NCI-H748 (cell line): ENCODE measurements around the gene C12orf42.

Source experiments
- DNase-seq: peaks from one replicate; lab custom pipeline; 2025; ENCODE audit not compliant: unreplicated experiment; lab: John Stamatoyannopoulos, UW

Gene C12orf42

DNA sequence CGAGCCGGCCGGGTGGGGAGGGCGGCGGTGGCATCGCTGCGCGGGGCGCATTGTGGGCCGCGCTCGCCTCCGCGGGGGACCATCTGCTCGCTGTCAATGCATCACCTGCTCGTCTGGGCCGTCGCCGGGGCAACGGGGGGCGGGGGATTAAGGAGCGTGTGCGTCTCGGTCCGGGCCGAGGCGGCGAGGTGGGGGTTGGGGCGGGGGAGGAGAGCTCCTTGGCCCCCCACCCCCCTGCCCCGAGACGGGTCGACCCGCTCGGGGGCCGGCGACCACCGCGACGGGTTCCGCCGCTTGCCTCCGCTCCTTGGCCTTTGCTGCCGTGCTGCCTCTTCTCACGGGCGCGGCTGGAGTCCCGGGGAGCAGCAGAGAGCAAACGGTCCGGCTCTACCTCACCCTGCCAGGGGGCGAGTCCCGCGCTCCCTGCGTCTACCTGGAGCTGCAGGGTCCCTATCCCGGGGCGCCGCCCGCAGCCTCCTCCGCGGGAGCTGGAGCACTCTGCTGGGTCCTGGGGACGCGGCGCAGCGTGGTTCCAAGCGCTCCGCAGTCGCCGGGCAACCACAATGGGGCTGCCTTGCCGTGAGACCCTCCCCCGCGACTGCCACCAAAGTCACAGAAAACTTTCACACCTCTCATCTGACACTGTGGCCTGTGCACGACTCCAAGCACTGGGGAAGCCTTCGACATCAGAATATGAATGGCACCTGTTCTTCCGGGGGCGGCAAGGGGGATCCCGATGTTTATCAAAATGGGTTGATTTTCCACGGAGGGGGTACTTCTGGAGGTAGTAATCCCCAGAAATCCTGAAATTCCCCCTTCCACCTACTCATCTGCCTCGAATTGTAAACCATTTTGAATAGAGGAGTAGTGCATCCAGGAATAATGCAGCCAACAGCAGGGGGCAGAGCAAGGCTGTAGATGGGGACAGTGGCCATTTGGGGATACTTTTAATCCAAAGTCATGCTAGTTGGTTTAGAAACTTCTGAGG, at the start of gene C12orf42:
TSS of gene C12orf42 (minus strand) at position 500 of the 988 bp plus-strand sequence. CDS start 17,542 bp downstream, outside the sequence.
- peak; percentile 97 for DNase-seq

DNA sequence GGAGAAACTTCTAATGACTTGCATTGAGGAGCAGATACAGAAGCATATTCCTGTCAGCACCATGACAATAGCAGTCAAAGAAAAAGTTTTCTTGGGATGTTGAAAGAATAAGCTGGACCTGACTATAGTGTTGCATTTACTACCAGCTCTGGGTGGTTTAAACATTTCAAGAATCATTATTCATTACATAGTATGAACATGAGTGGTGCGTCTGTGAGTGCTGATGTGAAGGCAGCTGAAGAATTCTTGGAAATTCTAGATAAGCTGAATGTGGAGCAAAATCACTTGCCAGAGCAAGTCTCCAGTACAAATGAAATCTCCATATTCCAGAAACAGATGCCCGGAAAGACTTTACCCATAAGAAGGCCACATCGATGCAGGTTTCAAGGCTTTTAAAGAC, 46.3 kb upstream of the C12orf42 start:
- DNase-seq, result no peak

DNA sequence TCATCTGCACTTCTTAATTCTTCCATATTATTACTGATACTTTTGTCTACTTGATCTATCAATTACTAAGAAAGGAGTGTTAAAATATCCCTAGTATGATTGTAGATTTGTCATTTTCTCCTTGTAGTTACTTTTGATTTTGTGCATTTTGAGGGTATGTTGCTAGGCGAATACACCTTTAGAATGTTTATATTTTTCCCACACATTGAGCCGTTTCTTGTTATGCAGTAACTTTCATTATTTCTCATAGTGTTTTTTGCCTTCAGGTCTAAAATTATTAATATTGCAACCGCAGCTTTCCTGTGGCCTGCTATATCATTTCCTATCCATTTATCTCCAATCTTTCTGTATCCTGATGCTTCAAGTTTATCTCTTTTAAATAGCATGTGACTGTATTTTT, 44.6 kb upstream of the C12orf42 start:
- DNase-seq, result no peak

DNA sequence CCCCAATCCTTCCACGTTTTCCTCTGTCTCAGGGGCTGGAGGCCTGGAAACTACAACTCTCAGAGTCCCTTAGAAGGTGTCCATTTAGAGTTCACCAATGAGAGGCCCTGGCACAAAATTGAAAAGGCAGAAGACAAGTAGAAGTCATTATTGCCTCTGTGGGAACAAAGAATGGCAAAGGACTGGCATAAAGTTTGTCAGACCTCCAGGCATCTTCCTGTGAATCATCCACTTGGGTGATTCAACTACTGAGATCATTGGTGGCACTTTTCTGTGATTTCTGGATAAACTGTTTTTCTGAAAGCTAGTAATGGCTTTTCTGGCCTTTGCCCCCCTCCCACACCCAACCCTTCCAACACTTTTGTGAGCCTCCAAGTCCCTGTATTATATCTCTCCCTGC, 42.6 kb upstream of the C12orf42 start:
- no peak for DNase-seq

DNA sequence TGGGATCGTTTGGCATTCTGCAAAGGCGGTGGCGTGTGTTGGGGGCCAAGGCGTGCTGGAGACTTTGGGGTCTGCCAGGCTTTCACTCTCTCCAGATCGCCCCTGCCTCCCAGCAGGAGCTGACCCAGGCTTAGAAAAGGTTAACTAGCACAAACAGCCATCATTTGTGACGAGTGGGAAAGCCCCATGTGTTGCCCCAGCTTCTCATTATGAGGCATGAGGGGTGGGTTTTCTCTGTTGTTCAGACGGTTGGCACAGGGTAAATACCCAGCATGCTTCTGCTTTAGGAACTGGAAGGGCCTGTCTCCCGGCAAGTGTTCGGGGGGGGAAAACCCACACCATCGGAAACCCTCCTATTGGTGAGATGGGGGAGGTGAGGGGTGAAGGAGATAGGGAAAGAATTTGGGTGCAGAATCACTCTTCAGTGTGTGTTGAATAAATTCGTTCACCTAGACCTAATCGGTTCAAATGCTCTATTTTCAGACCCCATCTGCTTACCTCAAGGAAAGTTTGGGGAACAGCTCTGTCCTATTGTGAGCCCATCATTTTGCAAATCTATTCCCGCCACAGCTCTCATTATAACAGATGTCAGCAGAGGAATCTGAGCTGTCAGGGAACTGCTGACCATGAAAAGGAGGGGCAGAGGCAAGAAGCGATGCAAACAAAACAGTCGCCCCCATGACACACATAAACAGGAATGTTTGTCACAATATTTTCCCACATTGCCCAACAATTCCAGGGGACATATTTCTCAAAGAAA, 34.7 kb upstream of the C12orf42 start:
- no peak for DNase-seq

- peak; percentile 66 for DNase-seq
Observed at GRCh38 chr12:103529306-103529705, 33.5 kb upstream of the C12orf42 start.

GRCh38 chr12:103524238-103524875, 28.6 kb upstream of the C12orf42 start:
- DNase-seq, result no peak

- peak; percentile 52 for DNase-seq
Observed at GRCh38 chr12:103523771-103524170, 28.0 kb upstream of the C12orf42 start.

GRCh38 chr12:103520686-103521215, 25.0 kb upstream of the C12orf42 start:
- DNase-seq, result no peak

DNA sequence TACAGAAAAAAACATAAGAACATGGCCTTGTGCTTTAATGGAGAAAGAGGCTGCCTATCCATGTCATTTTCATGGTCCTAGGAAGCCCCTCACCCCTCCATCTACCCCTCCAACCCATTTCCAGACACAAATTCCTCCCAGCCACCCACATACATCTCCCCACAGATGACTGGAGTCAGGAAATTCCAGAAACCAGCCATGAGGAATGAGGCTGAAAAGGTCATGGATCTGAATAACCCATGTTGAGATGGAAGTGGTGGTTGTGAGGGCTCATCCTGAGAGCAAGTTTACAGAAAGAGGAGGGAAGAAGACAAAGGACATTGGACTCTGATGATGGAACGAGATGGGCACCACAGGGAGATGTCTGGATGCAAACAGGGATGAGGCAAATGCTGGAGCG, 23.9 kb upstream of the C12orf42 start:
- no peak for DNase-seq

- no peak for DNase-seq
Observed at GRCh38 chr12:103518899-103519298, 23.1 kb upstream of the C12orf42 start.

DNA sequence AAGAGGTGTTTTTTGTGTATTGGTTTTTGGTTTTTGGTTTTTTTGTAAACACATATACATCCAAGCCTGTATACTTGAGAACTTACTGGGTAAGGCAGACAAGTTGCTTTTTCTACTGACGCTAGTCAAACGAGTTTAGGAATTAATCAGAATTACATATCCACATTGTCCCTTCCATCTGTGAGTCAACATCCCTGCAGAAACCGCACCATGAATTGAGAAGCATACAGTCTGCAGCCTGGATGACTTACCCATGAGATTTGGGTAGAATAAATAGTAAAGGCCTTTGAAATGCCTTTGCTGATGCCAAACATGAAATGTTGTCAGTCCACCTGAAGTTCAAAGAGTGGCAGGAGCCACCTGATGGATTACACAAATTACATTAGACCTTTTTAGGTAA, 21.4 kb upstream of the C12orf42 start:
- no peak for DNase-seq

GRCh38 chr12:103515341-103515740, 19.6 kb upstream of the C12orf42 start:
- no peak for DNase-seq

DNA sequence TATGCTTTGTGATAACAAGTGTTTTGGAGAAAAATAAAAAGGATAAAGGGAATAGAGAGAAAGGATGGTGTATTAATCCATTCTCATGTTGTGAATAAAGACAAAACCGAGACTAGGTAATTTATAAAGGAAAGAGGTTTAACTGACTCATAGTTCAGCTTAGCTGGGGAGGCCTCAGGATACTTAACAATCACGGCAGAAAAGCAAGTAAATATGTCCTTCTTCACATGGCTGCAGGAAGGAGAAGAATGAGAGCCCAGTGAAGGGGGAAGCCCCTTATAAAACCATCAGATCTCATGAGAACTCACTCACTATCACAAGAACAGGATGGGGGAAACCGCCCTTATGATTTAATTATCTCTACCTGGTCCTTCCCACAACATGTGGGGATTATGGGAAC, 18.1 kb upstream of the C12orf42 start:
- no peak for DNase-seq

DNA sequence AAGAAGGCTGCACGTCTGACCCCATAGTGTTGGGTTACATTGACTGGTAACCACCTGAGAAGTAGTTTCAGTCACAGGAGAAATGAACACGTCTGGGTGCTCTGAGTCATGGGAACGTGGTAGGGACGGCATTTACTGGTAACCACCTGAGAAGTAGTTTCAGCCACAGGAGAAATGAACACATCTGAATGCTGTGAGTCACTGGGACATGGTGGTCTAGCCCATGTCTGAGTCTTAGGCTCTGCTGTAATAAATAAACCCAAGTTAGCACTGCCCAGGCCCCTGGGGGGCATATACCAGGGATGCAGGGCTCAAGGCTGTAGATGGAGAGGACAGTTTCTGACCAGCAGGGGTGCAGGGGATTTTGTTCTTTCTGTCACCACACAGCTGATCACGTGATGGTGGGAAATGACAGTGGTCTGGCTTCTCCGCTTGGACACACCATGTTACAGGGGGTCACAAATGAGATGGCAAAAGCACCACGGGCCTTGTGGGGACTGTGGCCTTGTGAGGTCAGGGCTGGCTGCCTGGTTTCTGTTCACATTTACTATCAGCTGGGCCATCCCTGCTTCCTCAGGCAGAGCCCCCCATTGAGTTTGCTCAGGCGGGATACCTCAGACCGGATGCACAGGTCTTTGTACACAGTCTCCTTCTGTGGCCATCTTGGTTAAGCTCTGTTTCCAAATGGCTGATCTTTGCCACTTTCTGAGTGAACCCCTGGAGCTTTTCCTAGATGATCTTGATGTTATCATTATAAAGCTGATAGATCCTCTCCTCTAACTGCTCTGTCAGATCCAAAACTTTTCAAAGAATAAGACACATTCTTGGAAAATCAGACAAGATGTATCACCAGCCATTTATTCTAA, 9.8 kb upstream of the C12orf42 start:
- DNase-seq, result no peak

DNA sequence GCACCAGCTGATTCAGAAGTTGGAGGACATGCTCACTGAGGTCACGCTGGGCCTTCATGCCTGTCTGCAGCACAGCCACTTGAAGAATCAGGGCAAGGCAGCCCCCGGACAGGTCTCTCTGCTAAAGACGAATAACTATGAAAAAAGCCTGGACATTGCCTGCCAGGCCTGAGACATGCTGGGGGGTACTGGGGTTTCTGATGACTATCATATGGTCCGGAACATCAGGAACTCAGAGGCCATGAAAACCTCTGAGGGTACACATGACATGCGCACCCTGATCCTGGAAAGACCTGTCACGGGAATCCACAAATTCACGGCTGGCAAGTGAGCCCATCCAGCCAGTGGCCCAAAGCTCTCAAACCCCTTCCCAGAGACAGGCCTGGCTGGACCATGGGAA, 8.8 kb upstream of the C12orf42 start:
- no peak for DNase-seq

- DNase-seq, result peak; percentile 67
Observed at GRCh38 chr12:103503546-103504480, 8.0 kb upstream of the C12orf42 start.

DNA sequence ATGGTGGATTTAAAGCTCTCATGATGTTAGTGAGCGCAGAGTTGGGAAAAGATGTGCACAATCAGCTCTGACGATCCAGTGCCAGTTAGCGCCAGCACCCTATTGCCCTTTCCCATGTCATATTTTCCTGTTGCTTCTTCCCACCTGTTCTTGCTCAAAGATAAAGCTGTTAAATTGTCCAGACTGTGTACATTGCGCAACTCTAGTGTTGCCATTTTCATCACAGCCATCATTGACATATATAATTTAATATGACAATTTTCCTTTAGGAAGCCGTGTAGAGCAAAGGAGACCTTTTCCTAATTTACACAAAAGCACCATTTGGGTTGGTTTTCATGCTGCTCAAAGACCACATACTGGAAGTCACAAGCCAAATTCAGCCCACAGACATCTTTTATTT, 5.7 kb upstream of the C12orf42 start:
- DNase-seq, result peak; percentile 36

DNA sequence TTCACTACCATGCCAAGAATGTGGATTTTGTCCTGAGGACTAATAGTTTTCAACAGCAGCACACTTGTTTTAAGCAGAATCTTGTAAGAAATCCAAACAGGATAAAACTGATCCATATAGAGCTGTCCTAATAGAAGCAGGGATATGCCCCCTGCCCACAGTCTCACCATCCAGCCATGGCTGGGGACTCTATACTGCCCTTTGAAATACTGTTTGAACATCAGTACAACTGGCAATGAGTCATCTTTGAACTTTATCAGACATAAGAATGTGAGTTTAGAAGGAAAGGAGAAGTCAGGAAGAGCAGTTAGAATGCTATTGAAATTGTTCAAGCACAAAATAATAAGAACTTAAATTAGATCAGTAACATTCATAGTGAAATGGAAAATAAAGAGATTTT, 3.8 kb upstream of the C12orf42 start:
- no peak for DNase-seq
